OCI-LY7 (cell line): ENCODE results near the gene RRP1B. TPM values are rescaled to one million over a fixed set of nuclear protein-coding genes. Genes with fewer than 3 reads are reported as not detected.
"Not testable (repeated sequence)": the region's sequence is repeated elsewhere in the genome, so short reads cannot be mapped to it uniquely, and the experiment has no call there.

Source experiments
- BruUV-seq: library from RNA; stranded (reverse); fragments of 400-500 nt; replicated peaks from 2 replicates; lab custom pipeline; 2021; lab: Mats Ljungman, UMichigan
- CTCF ChIA-PET: fragments of 300-600 bp; sonication (Branson Sonifier 250); formaldehyde crosslinking; loops from one replicate; lab custom pipeline; 2022; ENCODE audit warnings: antibody characterized with exemption; ENCODE audit not compliant: unreplicated experiment; lab: Charles Lee
- POLR2A ChIA-PET: fragments of 300-600 bp; sonication (Branson Sonifier 250); formaldehyde crosslinking; loops from one replicate; lab custom pipeline; 2022; ENCODE audit warnings: antibody characterized with exemption; lab: Charles Lee
- DNase-seq: peaks from one replicate; pipeline ENCODE4 v3.0.0-alpha.2; 2015; ENCODE audit warnings: low spot score
- H2AFZ ChIP-seq: fragments of 200-600 bp; sonication (generic), shearing (Covaris generic); 2 replicates; pipeline ENCODE4 v1.6.1; 2014; ENCODE audit warnings: mild to moderate bottlenecking, antibody characterized with exemption, low read length, moderate library complexity
- H3K27ac ChIP-seq: fragments of 200-600 bp; sonication (generic); 2 replicates; pipeline ENCODE4 v1.5.1; 2014; ENCODE audit warnings: mixed run types, low read depth, mild to moderate bottlenecking, moderate library complexity, low read length, inconsistent platforms; ENCODE audit not compliant: poor library complexity, severe bottlenecking
- H3K36me3 ChIP-seq: fragments of 200-600 bp; sonication (generic); 2 replicates; pipeline ENCODE4 v1.6.1; 2014; ENCODE audit warnings: mild to moderate bottlenecking, antibody characterized with exemption, low read length, moderate library complexity, mixed read lengths; ENCODE audit not compliant: insufficient read depth
- H3K4me1 ChIP-seq: fragments of 200-600 bp; sonication (generic); 2 replicates; pipeline ENCODE4 v1.5.1; 2014; ENCODE audit warnings: mild to moderate bottlenecking, low read length; ENCODE audit not compliant: insufficient read depth, poor library complexity, severe bottlenecking
- H3K4me2 ChIP-seq: fragments of 200-600 bp; sonication (generic); 2 replicates; pipeline ENCODE4 v1.6.1; 2014; ENCODE audit warnings: mild to moderate bottlenecking, low read length
- H3K4me3 ChIP-seq: fragments of 200-600 bp; sonication (generic); 2 replicates; pipeline ENCODE4 v1.5.1; 2014; ENCODE audit warnings: mild to moderate bottlenecking, low read depth, low read length; ENCODE audit not compliant: poor library complexity, severe bottlenecking
- H3K79me2 ChIP-seq: fragments of 200-600 bp; sonication (generic); 2 replicates; pipeline ENCODE4 v1.6.1; 2016; ENCODE audit warnings: low read depth, mild to moderate bottlenecking, low read length, moderate library complexity, mixed read lengths; ENCODE audit not compliant: insufficient read depth
- H3K9me2 ChIP-seq: fragments of 200-600 bp; sonication (generic); 2 replicates; pipeline ENCODE4 v1.6.1; 2016; ENCODE audit warnings: mild to moderate bottlenecking, low read length, mixed read lengths; ENCODE audit not compliant: insufficient read depth
- H3K9me3 ChIP-seq: fragments of 200-600 bp; sonication (generic); 2 replicates; pipeline ENCODE4 v1.6.1; 2014; ENCODE audit warnings: mild to moderate bottlenecking, mixed run types, low read length, mixed read lengths
- H4K20me1 ChIP-seq: fragments of 200-600 bp; sonication (generic); 2 replicates; pipeline ENCODE4 v1.6.1; 2014; ENCODE audit warnings: mild to moderate bottlenecking, antibody characterized with exemption, low read length, moderate library complexity, mixed read lengths; ENCODE audit not compliant: insufficient read depth
- CTCF ChIP-seq: fragments of 200-600 bp; sonication (generic); conservative IDR thresholded peaks from 2 replicates; pipeline ENCODE4 v1.5.1; 2014; ENCODE audit warnings: mild to moderate bottlenecking, antibody characterized with exemption, low read length, moderate library complexity, mixed read lengths
- EZH2phosphoT487 ChIP-seq: fragments of 200-600 bp; sonication (generic); IDR thresholded peaks from 2 replicates; pipeline ENCODE4 v1.6.1; 2018; ENCODE audit warnings: low read depth, borderline replicate concordance, mild to moderate bottlenecking, mixed run types, antibody characterized with exemption, low read length, moderate library complexity, mixed read lengths
- intact Hi-C: fragments of 100-400 bp; cut with micrococcal nuclease; formaldehyde crosslinking; loops from one replicate; pipeline ENCODE4 v1.10.0; 2022; ENCODE audit not compliant: unreplicated experiment
- total RNA-seq, 2 experiments: library from RNA; depleted of rRNA in 1 of 2; stranded (reverse); fragments of >200 nt in 1 of 2; shearing (Covaris generic) in 1 of 2; gene quantifications; 2 replicates each; pipeline ENCODE4 v1.2.3, GENCODE V29; 2014 to 2022

The RRP1B gene
- total RNA-seq, 2 experiments from 2014 or later: 58.6 to 74.5 TPM

GRCh38 chr21:43697758-43698643 lies 38.6 kb downstream of the RRP1B start:
- no peak overlapping the region for H3K4me2 ChIP-seq
- no peaks in the 10 kb centered on the region for H3K4me1 ChIP-seq
- H3K79me2 ChIP-seq: no peaks in the 10 kb centered on the region
- H2AFZ ChIP-seq: no peak overlapping the region
- no peaks in the 10 kb centered on the region for H3K9me3 ChIP-seq
- no peak overlapping the region for H3K4me3 ChIP-seq
- H3K27ac ChIP-seq: no peak overlapping the region
- TF ChIP-seq EZH2phosphoT487 (no peak), CTCF (no peak)
- peaks cover 39% of the 10 kb centered on the region for H3K36me3 ChIP-seq
- no peaks in the 10 kb centered on the region for H3K9me2 ChIP-seq
- intact Hi-C loops: no loop called here
- no peak for DNase-seq
- POLR2A ChIA-PET: no interaction called here
- CTCF ChIA-PET: no interaction called here
- BruUV-seq: no TSS peak
- H4K20me1 ChIP-seq: no peaks in the 10 kb centered on the region

GRCh38 chr21:43699492-43699777 lies 40.1 kb downstream of the RRP1B start:
- H3K27ac ChIP-seq, BruUV-seq, DNase-seq, CTCF ChIA-PET, H4K20me1 ChIP-seq, H2AFZ ChIP-seq, H3K9me2 ChIP-seq, POLR2A ChIA-PET, H3K4me2 ChIP-seq, H3K4me3 ChIP-seq, intact Hi-C loops, H3K9me3 ChIP-seq, H3K79me2 ChIP-seq, H3K4me1 ChIP-seq: not testable (repeated sequence)
- H3K36me3 ChIP-seq: peaks cover 24% of the 10 kb centered on the region

DNA sequence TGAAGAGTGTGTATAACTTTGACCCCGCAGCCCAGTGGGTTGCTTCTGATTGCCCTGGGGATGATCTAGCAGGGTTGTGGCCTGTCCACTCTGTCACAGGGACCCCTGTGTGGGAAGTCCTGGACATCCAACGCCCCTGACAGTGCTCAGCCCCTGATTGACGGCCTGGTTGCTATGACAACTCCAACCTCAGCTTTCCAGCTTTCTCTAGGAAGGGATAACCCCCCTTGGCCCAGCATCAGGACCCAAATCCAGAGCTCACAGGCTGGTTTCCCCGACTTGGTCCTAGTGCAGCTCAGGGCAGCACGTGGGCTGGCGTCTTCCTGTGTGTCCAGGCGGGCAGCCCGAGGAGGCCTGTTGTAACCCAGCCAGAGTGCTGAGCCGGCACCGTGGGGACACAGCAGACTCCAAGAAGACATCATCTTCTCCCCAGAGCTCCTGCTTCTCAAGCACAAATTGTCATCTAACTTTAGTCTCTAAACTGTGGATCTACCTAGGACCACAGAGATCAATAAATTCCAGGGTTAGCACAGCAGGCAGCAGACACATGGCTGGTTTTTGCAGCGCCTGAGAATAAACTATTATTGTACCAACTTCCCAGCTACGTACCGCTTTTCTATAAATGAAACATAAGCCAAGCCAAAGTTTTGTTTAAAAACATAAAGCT lies 40.7 kb downstream of the RRP1B start:
- ChIA-PET CTCF (no interaction called here), POLR2A (interaction anchor here (0.6 kb wide), 1 partner anchor 17 kb away, joined by 3 read pairs; no protein-coding TSS in a partner anchor)
- H3K79me2 ChIP-seq: no peaks in the 10 kb centered on the region
- H3K9me2 ChIP-seq: no peaks in the 10 kb centered on the region
- H3K36me3 ChIP-seq: peaks cover 18% of the 10 kb centered on the region
- TF ChIP-seq CTCF (no peak), EZH2phosphoT487 (no peak)
- no peak overlapping the region for H3K4me3 ChIP-seq
- H4K20me1 ChIP-seq: no peaks in the 10 kb centered on the region
- no peak overlapping the region for H3K4me2 ChIP-seq
- H3K4me1 ChIP-seq: no peaks in the 10 kb centered on the region
- DNase-seq: no peak
- no peak overlapping the region for H2AFZ ChIP-seq
- BruUV-seq: no TSS peak
- intact Hi-C loops: no loop called here
- H3K27ac ChIP-seq: no peak overlapping the region
- no peaks in the 10 kb centered on the region for H3K9me3 ChIP-seq
